ENCODE data around the gene SYNJ2. TPM values are rescaled to one million over a fixed set of nuclear protein-coding genes. Genes with fewer than 3 reads are reported as not detected.

SYNJ2 gene
- total RNA-seq, 1 experiment from 2014 or later: 24.5 TPM

GRCh38 chr6:158056355-158056754 is 74.7 kb downstream of the SYNJ2 start:
- H2AK5ac ChIP-seq (ENCODE audit: insufficient read length, low read length): no peak overlapping the region
- H3K23me2 ChIP-seq (ENCODE audit: insufficient read length, low read depth, low read length, poor library complexity, severe bottlenecking): no peaks in the 10 kb centered on the region
- H4K8ac ChIP-seq (replicated peaks; ENCODE audit: insufficient read length, low read depth, low read length): no peak overlapping the region
- H2BK15ac ChIP-seq (ENCODE audit: low read depth, low read length): no peak overlapping the region
- no peak overlapping the region for H2BK120ac ChIP-seq (ENCODE audit: low read depth, low read length, poor library complexity, severe bottlenecking)
- H3K9me3 ChIP-seq (ENCODE audit: control insufficient read depth, low read depth, low read length): no peaks in the 10 kb centered on the region
- no peaks in the 10 kb centered on the region for H3K27me3 ChIP-seq (ENCODE audit: insufficient read depth, low read length)
- no peak for DNase-seq
- no CpG with 5 or more reads among the region's 9 CpGs for WGBS (ENCODE audit: extremely low coverage, insufficient read length, low lambda C conversion rate)
- H2BK12ac ChIP-seq (ENCODE audit: insufficient read length, low read depth, low read length): no peak overlapping the region
- Mint-ChIP-seq H3K9me3 (no peaks in the 10 kb centered on the region), H3K27ac (no peak overlapping the region), H3K4me1 (peaks cover 5 to 6% of the 10 kb centered on the region in 2 experiments; a peak in 3 of 4 replicates), H3K27me3 (ENCODE audit: low read depth) (no peaks in the 10 kb centered on the region), H3K4me3 (no peak overlapping the region), H3K36me3 (ENCODE audit: insufficient read depth in 1 of 3, low read depth in 3 of 3) (no peaks in the 10 kb centered on the region; a peak in 1 of 7 replicates)
- no peaks in the 10 kb centered on the region for H4K20me1 ChIP-seq (ENCODE audit: control insufficient read depth, insufficient read depth, insufficient read length)
- no peak overlapping the region for H2BK20ac ChIP-seq (ENCODE audit: low read depth, low read length, poor library complexity, severe bottlenecking)
- H3K79me1 ChIP-seq (ENCODE audit: insufficient read depth, low read depth, low read length, poor library complexity, severe bottlenecking): no peaks in the 10 kb centered on the region
- no peak overlapping the region for H3K4ac ChIP-seq (ENCODE audit: low read depth, low read length)
- H4K91ac ChIP-seq (ENCODE audit: insufficient read length, low read depth, low read length): no peak overlapping the region
- H2BK5ac ChIP-seq (ENCODE audit: insufficient read length, low read length): no peak overlapping the region
- H2AFZ ChIP-seq (ENCODE audit: low read length): no peak overlapping the region
- no peak overlapping the region for H3K56ac ChIP-seq (ENCODE audit: insufficient read length, low read depth, low read length)
- H3T11ph ChIP-seq (ENCODE audit: low read length): no peak overlapping the region
- H3K14ac ChIP-seq (ENCODE audit: insufficient read depth, low read length): no peak overlapping the region
- no peaks in the 10 kb centered on the region for H3K79me2 ChIP-seq (ENCODE audit: insufficient read depth, low read length)
- TF ChIP-seq, protein P1, sequence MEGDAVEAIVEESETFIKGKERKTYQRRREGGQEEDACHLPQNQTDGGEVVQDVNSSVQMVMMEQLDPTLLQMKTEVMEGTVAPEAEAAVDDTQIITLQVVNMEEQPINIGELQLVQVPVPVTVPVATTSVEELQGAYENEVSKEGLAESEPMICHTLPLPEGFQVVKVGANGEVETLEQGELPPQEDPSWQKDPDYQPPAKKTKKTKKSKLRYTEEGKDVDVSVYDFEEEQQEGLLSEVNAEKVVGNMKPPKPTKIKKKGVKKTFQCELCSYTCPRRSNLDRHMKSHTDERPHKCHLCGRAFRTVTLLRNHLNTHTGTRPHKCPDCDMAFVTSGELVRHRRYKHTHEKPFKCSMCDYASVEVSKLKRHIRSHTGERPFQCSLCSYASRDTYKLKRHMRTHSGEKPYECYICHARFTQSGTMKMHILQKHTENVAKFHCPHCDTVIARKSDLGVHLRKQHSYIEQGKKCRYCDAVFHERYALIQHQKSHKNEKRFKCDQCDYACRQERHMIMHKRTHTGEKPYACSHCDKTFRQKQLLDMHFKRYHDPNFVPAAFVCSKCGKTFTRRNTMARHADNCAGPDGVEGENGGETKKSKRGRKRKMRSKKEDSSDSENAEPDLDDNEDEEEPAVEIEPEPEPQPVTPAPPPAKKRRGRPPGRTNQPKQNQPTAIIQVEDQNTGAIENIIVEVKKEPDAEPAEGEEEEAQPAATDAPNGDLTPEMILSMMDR (conservative IDR thresholded peaks at IDR 0.05): no peak
- no peaks in the 10 kb centered on the region for H3K4me1 ChIP-seq (ENCODE audit: insufficient read depth, low read length)
- H4K5ac ChIP-seq (ENCODE audit: insufficient read length, low read depth, low read length): no peak overlapping the region
- H3K23ac ChIP-seq (ENCODE audit: insufficient read length, low read depth, low read length): no peak overlapping the region
- no peak overlapping the region for H3K18ac ChIP-seq (ENCODE audit: insufficient read length, low read depth, low read length)
- no peak overlapping the region for H3K9ac ChIP-seq (ENCODE audit: extremely low read depth, insufficient read length, low read length)
- no peak overlapping the region for H3K27ac ChIP-seq (ENCODE audit: insufficient read length, low read depth, low read length)
- no peak overlapping the region for H3K4me2 ChIP-seq (ENCODE audit: insufficient read depth, insufficient read length, low read length)
